ENCODE measurements around the gene MACROD2.

The MACROD2 gene

GRCh38 chr20:15555913-15556312 lies 1560.6 kb downstream of the MACROD2 start:
- no peaks in the 10 kb centered on the region for H3K27me3 ChIP-seq (ENCODE audit: insufficient read depth, insufficient read length)
- no peaks in the 10 kb centered on the region for H3K4me1 ChIP-seq (ENCODE audit: insufficient read depth, insufficient read length)
- H3K36me3 ChIP-seq (ENCODE audit: insufficient read depth, insufficient read length, low read length): no peaks in the 10 kb centered on the region
- H3K9ac ChIP-seq (ENCODE audit: insufficient read length, low read depth): no peak overlapping the region
- TF ChIP-seq YY1 (IDR thresholded peaks at IDR 0.05; ENCODE audit: insufficient read depth, insufficient read length): no peak
- peaks cover 20% of the 10 kb centered on the region for H3K9me3 ChIP-seq (ENCODE audit: insufficient read depth, low read length)
- no peak overlapping the region for H3K4me3 ChIP-seq (ENCODE audit: insufficient read length, low read depth)
- no peak for DNase-seq (ENCODE audit: low read depth, low spot score)

GRCh38 chr20:15556869-15557268 lies 1561.6 kb downstream of the MACROD2 start:
- no peak overlapping the region for H3K9ac ChIP-seq (ENCODE audit: insufficient read length, low read depth)
- DNase-seq (ENCODE audit: low read depth, low spot score): no peak

GRCh38 chr20:15561070-15561569 lies 1565.8 kb downstream of the MACROD2 start:
- Histone ChIP-seq H3K4me3 (ENCODE audit: insufficient read length, low read depth) (no peak overlapping the region), H3K36me3 (ENCODE audit: insufficient read depth, insufficient read length, low read length) (no peaks in the 10 kb centered on the region), H3K9me3 (ENCODE audit: insufficient read depth, low read length) (no peaks in the 10 kb centered on the region), H3K4me1 (ENCODE audit: insufficient read depth, insufficient read length) (no peaks in the 10 kb centered on the region), H3K27me3 (ENCODE audit: insufficient read depth, insufficient read length) (no peaks in the 10 kb centered on the region), H3K9ac (ENCODE audit: insufficient read length, low read depth) (no peak overlapping the region)
- TF ChIP-seq ZNF274 (IDR thresholded peaks at IDR 0.05; ENCODE audit: low read depth, low read length) (no peak), SUZ12 (IDR thresholded peaks at IDR 0.05; ENCODE audit: extremely low read depth, insufficient read depth, insufficient read length) (no peak), YY1 (IDR thresholded peaks at IDR 0.05; ENCODE audit: insufficient read depth, insufficient read length) (no peak)
- no peak for DNase-seq (ENCODE audit: low read depth, low spot score)

More at GRCh38 chr20:15556869-15557268, 1561.6 kb downstream of the MACROD2 start:
- Histone ChIP-seq H3K4me1 (ENCODE audit: insufficient read depth, insufficient read length) (no peaks in the 10 kb centered on the region), H3K9me3 (ENCODE audit: insufficient read depth, low read length) (peaks cover 20% of the 10 kb centered on the region), H3K27me3 (ENCODE audit: insufficient read depth, insufficient read length) (no peaks in the 10 kb centered on the region), H3K4me3 (ENCODE audit: insufficient read length, low read depth) (no peak overlapping the region), H3K36me3 (ENCODE audit: insufficient read depth, insufficient read length, low read length) (no peaks in the 10 kb centered on the region)
- TF ChIP-seq ZNF274 (IDR thresholded peaks at IDR 0.05; ENCODE audit: low read depth, low read length): no peak
- TF ChIP-seq SUZ12 (IDR thresholded peaks at IDR 0.05; ENCODE audit: extremely low read depth, insufficient read depth, insufficient read length): no peak
- no peak for TF ChIP-seq YY1 (IDR thresholded peaks at IDR 0.05; ENCODE audit: insufficient read depth, insufficient read length)

GRCh38 chr20:15561707-15562404 lies 1566.5 kb downstream of the MACROD2 start:
- Histone ChIP-seq H3K9me3 (ENCODE audit: insufficient read depth, low read length) (no peaks in the 10 kb centered on the region), H3K4me1 (ENCODE audit: insufficient read depth, insufficient read length) (no peaks in the 10 kb centered on the region), H3K9ac (ENCODE audit: insufficient read length, low read depth) (no peak overlapping the region), H3K36me3 (ENCODE audit: insufficient read depth, insufficient read length, low read length) (no peaks in the 10 kb centered on the region), H3K4me3 (ENCODE audit: insufficient read length, low read depth) (no peak overlapping the region), H3K27me3 (ENCODE audit: insufficient read depth, insufficient read length) (no peaks in the 10 kb centered on the region)
- TF ChIP-seq SUZ12 (IDR thresholded peaks at IDR 0.05; ENCODE audit: extremely low read depth, insufficient read depth, insufficient read length): no peak
- no peak for TF ChIP-seq YY1 (IDR thresholded peaks at IDR 0.05; ENCODE audit: insufficient read depth, insufficient read length)
- no peak for TF ChIP-seq ZNF274 (IDR thresholded peaks at IDR 0.05; ENCODE audit: low read depth, low read length)
- peak; percentile 18 for DNase-seq (ENCODE audit: low read depth, low spot score)

GRCh38 chr20:15563836-15564235 lies 1568.5 kb downstream of the MACROD2 start:
- Histone ChIP-seq H3K36me3 (ENCODE audit: insufficient read depth, insufficient read length, low read length) (no peaks in the 10 kb centered on the region), H3K9me3 (ENCODE audit: insufficient read depth, low read length) (no peaks in the 10 kb centered on the region), H3K4me1 (ENCODE audit: insufficient read depth, insufficient read length) (no peaks in the 10 kb centered on the region), H3K4me3 (ENCODE audit: insufficient read length, low read depth) (no peak overlapping the region), H3K27me3 (ENCODE audit: insufficient read depth, insufficient read length) (no peaks in the 10 kb centered on the region), H3K9ac (ENCODE audit: insufficient read length, low read depth) (no peak overlapping the region)
- no peak for TF ChIP-seq SUZ12 (IDR thresholded peaks at IDR 0.05; ENCODE audit: extremely low read depth, insufficient read depth, insufficient read length)
- no peak for TF ChIP-seq ZNF274 (IDR thresholded peaks at IDR 0.05; ENCODE audit: low read depth, low read length)
- TF ChIP-seq YY1 (IDR thresholded peaks at IDR 0.05; ENCODE audit: insufficient read depth, insufficient read length): no peak
- no peak for DNase-seq (ENCODE audit: low read depth, low spot score)

- Histone ChIP-seq H3K4me1 (ENCODE audit: insufficient read depth, insufficient read length) (no peaks in the 10 kb centered on the region), H3K9ac (ENCODE audit: insufficient read length, low read depth) (no peak overlapping the region), H3K9me3 (ENCODE audit: insufficient read depth, low read length) (no peaks in the 10 kb centered on the region), H3K27me3 (ENCODE audit: insufficient read depth, insufficient read length) (no peaks in the 10 kb centered on the region), H3K36me3 (ENCODE audit: insufficient read depth, insufficient read length, low read length) (no peaks in the 10 kb centered on the region), H3K4me3 (ENCODE audit: insufficient read length, low read depth) (no peak overlapping the region)
- TF ChIP-seq SUZ12 (IDR thresholded peaks at IDR 0.05; ENCODE audit: extremely low read depth, insufficient read depth, insufficient read length) (no peak), ZNF274 (IDR thresholded peaks at IDR 0.05; ENCODE audit: low read depth, low read length) (no peak), YY1 (IDR thresholded peaks at IDR 0.05; ENCODE audit: insufficient read depth, insufficient read length) (no peak)
- DNase-seq (ENCODE audit: low read depth, low spot score): no peak
These were observed 1569.7 kb downstream of the MACROD2 start for GRCh38 chr20:15564981-15565380.

- no peak for DNase-seq (ENCODE audit: low read depth, low spot score)
- TF ChIP-seq YY1 (IDR thresholded peaks at IDR 0.05; ENCODE audit: insufficient read depth, insufficient read length) (no peak), SUZ12 (IDR thresholded peaks at IDR 0.05; ENCODE audit: extremely low read depth, insufficient read depth, insufficient read length) (no peak), ZNF274 (IDR thresholded peaks at IDR 0.05; ENCODE audit: low read depth, low read length) (no peak)
- no peak overlapping the region for H3K9ac ChIP-seq (ENCODE audit: insufficient read length, low read depth)
- no peaks in the 10 kb centered on the region for H3K9me3 ChIP-seq (ENCODE audit: insufficient read depth, low read length)
- no peaks in the 10 kb centered on the region for H3K4me1 ChIP-seq (ENCODE audit: insufficient read depth, insufficient read length)
- H3K36me3 ChIP-seq (ENCODE audit: insufficient read depth, insufficient read length, low read length): no peaks in the 10 kb centered on the region
- no peaks in the 10 kb centered on the region for H3K27me3 ChIP-seq (ENCODE audit: insufficient read depth, insufficient read length)
- no peak overlapping the region for H3K4me3 ChIP-seq (ENCODE audit: insufficient read length, low read depth)
These were observed 1570.5 kb downstream of the MACROD2 start for GRCh38 chr20:15565786-15566185.
